Measurements from ENCODE around the gene FER.

DNA sequence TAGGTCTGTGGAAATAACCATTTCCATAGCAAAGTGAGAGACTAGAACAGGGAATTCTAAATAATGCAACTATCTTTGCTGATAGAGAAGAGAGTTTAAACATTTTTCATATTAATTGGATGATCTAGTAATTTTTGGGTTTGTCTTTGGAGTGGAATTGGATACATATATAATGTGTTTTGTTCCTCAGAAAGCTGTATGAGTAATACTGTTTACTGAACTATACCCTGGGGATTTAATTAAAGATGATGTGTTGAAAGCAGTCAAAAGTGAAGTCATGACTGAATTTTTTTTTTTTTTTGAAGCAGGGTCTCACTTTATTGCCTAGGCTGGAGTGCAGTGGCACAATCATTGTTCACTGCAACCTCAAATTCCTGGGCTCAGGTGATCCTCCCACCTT, 17.9 kb downstream of the FER start:
- TF ChIP-seq RAD21 (IDR thresholded peaks at IDR 0.05 in 1 of 2, conservative IDR thresholded peaks at IDR 0.05 in 1 of 2; ENCODE audit: low read depth in 2 of 2, low read length in 2 of 2) (no peak), CTCF (IDR thresholded peaks at IDR 0.05; ENCODE audit: control extremely low read depth in 1 of 3, insufficient read depth in 1 of 3, low read depth in 1 of 3, low read length in 3 of 3) (no peak), EGR1 (IDR thresholded peaks at IDR 0.05; ENCODE audit: borderline replicate concordance, low read depth, low read length) (no peak), SAP30 (IDR thresholded peaks at IDR 0.05; ENCODE audit: insufficient read depth, insufficient replicate concordance, low read length) (no peak), SRF (IDR thresholded peaks at IDR 0.05; ENCODE audit: low read depth, low read length) (no peak), SUZ12 (IDR thresholded peaks at IDR 0.05; ENCODE audit: low read length) (no peak), CHD7 (IDR thresholded peaks at IDR 0.05; ENCODE audit: insufficient replicate concordance, low read length) (no peak), GTF2F1 (IDR thresholded peaks at IDR 0.05; ENCODE audit: borderline replicate concordance, low read depth, low read length) (no peak), POLR2AphosphoS5 (IDR thresholded peaks at IDR 0.05; ENCODE audit: low read depth, low read length) (no peak), BRCA1 (IDR thresholded peaks at IDR 0.05; ENCODE audit: low read depth, low read length) (no peak), SIRT6 (IDR thresholded peaks at IDR 0.05; ENCODE audit: low read length) (no peak), EZH2 (IDR thresholded peaks at IDR 0.05; ENCODE audit: low read depth, low read length, severe bottlenecking) (no peak)
